Peyer's patch (tissue), 4 donors: ENCODE data around the gene AMTN.

Source experiments
- POLR2A ChIP-seq, 2 donors: fragments of 450-650 bp; IDR thresholded peaks; one replicate each; pipeline ENCODE4 v1.5.1; 2017; ENCODE audit warnings: antibody characterized with exemption in 2 of 2, mild to moderate bottlenecking in 2 of 2, moderate library complexity in 2 of 2
- TF ChIP-seq, protein P1 (sequence below), 6 experiments: fragments of 450-650 bp in 4 of 6; fragments of 200-600 bp in 2 of 6; sonication (generic) in 1 of 6; IDR thresholded peaks; one replicate each; pipeline ENCODE4 v1.5.1; 2017 to 2019; ENCODE audit warnings: antibody characterized with exemption in 6 of 6, mild to moderate bottlenecking in 3 of 6, moderate library complexity in 1 of 6

DNA sequence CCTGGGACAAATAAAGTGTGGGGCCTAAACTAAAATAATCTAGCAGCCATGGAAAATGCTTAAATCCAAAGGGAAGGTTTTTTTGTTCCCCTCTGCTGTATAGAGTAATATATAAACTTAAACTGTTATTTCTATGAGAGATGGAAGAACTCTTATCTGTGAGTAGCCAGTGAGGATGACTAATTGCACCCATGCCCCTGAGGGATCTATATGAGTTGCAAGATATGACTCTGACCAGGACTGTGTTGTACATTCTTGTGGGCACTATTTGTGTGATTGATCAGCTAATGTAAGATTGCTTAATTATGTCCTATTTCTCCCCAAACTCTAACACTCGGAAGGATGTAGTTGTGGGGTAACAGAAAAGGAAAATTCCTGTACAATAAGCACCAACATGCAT is 38.5 kb downstream of the AMTN start:
- TF ChIP-seq, protein P1, sequence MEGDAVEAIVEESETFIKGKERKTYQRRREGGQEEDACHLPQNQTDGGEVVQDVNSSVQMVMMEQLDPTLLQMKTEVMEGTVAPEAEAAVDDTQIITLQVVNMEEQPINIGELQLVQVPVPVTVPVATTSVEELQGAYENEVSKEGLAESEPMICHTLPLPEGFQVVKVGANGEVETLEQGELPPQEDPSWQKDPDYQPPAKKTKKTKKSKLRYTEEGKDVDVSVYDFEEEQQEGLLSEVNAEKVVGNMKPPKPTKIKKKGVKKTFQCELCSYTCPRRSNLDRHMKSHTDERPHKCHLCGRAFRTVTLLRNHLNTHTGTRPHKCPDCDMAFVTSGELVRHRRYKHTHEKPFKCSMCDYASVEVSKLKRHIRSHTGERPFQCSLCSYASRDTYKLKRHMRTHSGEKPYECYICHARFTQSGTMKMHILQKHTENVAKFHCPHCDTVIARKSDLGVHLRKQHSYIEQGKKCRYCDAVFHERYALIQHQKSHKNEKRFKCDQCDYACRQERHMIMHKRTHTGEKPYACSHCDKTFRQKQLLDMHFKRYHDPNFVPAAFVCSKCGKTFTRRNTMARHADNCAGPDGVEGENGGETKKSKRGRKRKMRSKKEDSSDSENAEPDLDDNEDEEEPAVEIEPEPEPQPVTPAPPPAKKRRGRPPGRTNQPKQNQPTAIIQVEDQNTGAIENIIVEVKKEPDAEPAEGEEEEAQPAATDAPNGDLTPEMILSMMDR (IDR thresholded peaks at IDR 0.05): no peak
- TF ChIP-seq POLR2A (IDR thresholded peaks at IDR 0.05): no peak
